ENCODE results near the gene ZDHHC17. TPM values are rescaled to one million over a fixed set of nuclear protein-coding genes. Genes with fewer than 3 reads are reported as not detected.

ZDHHC17 gene
- total and polyA plus RNA-seq, 2 donors from 2014 or later: 7.7 to 39.5 TPM

GRCh38 chr12:76738824-76739579 is 24.9 kb upstream of the ZDHHC17 start:
- Histone ChIP-seq H3K36me3 (ENCODE audit: control insufficient read depth in 2 of 3, insufficient read depth in 3 of 3, low read length in 3 of 3) (no peaks in the 10 kb centered on the region), H3K4me1 (ENCODE audit: control insufficient read depth in 2 of 3, insufficient read depth in 2 of 3, low read depth in 1 of 3, low read length in 3 of 3) (no peaks in the 10 kb centered on the region), H3K27ac (ENCODE audit: low read depth in 2 of 2, low read length in 2 of 2) (no peak overlapping the region), H3K9me3 (ENCODE audit: control insufficient read depth in 2 of 3, insufficient read depth in 1 of 3, low read length in 3 of 3) (peaks cover 0 to 4% (median 0%) of the 10 kb centered on the region in 3 donors), H3K4me3 (ENCODE audit: low read length in 3 of 3) (no peak overlapping the region), H3K9ac (ENCODE audit: low read length in 3 of 3) (no peak overlapping the region), H3K27me3 (ENCODE audit: control insufficient read depth, insufficient read depth, low read length) (no peaks in the 10 kb centered on the region)
- DNase-seq (no peak), FAIRE-seq (no peak)
- intact Hi-C loops (cut with DNase I): no loop called here
- TF ChIP-seq CTCF (IDR thresholded peaks at IDR 0.05; ENCODE audit: borderline replicate concordance, extremely low read depth, insufficient read depth): no peak

- peaks cover 0 to 4% (median 0%) of the 10 kb centered on the region in 3 donors for H3K9me3 ChIP-seq (ENCODE audit: control insufficient read depth in 2 of 3, insufficient read depth in 1 of 3, low read length in 3 of 3)
- intact Hi-C loops (cut with DNase I): no loop called here
- H3K9ac ChIP-seq (ENCODE audit: low read length in 3 of 3): no peak overlapping the region
- H3K4me3 ChIP-seq (ENCODE audit: low read length in 3 of 3): no peak overlapping the region
- H3K4me1 ChIP-seq (ENCODE audit: control insufficient read depth in 2 of 3, insufficient read depth in 2 of 3, low read depth in 1 of 3, low read length in 3 of 3): no peaks in the 10 kb centered on the region
- no peak for TF ChIP-seq CTCF (IDR thresholded peaks at IDR 0.05; ENCODE audit: borderline replicate concordance, extremely low read depth, insufficient read depth)
- no peaks in the 10 kb centered on the region for H3K27me3 ChIP-seq (ENCODE audit: control insufficient read depth, insufficient read depth, low read length)
- H3K27ac ChIP-seq (ENCODE audit: low read depth in 2 of 2, low read length in 2 of 2): no peak overlapping the region
- DNase-seq (no peak), FAIRE-seq (no peak)
- no peaks in the 10 kb centered on the region for H3K36me3 ChIP-seq (ENCODE audit: control insufficient read depth in 2 of 3, insufficient read depth in 3 of 3, low read length in 3 of 3)
These were observed 24.0 kb upstream of the ZDHHC17 start for GRCh38 chr12:76739896-76740295.

- Histone ChIP-seq H3K4me1 (ENCODE audit: control insufficient read depth in 2 of 3, insufficient read depth in 2 of 3, low read depth in 1 of 3, low read length in 3 of 3) (no peaks in the 10 kb centered on the region), H3K4me3 (ENCODE audit: low read length in 3 of 3) (no peak overlapping the region), H3K36me3 (ENCODE audit: control insufficient read depth in 2 of 3, insufficient read depth in 3 of 3, low read length in 3 of 3) (no peaks in the 10 kb centered on the region), H3K9ac (ENCODE audit: low read length in 3 of 3) (no peak overlapping the region), H3K27ac (ENCODE audit: low read depth in 2 of 2, low read length in 2 of 2) (no peak overlapping the region), H3K9me3 (ENCODE audit: control insufficient read depth in 2 of 3, insufficient read depth in 1 of 3, low read length in 3 of 3) (peaks cover 0 to 4% (median 0%) of the 10 kb centered on the region in 3 donors), H3K27me3 (ENCODE audit: control insufficient read depth, insufficient read depth, low read length) (no peaks in the 10 kb centered on the region)
- DNase-seq (no peak), FAIRE-seq (no peak)
- intact Hi-C loops (cut with DNase I): no loop called here
- TF ChIP-seq CTCF (IDR thresholded peaks at IDR 0.05; ENCODE audit: borderline replicate concordance, extremely low read depth, insufficient read depth): no peak
These were observed 23.4 kb upstream of the ZDHHC17 start for GRCh38 chr12:76740501-76740900.
